GM12878 (cell line): ENCODE results near the gene TRIM13. TPM values are rescaled to one million over a fixed set of nuclear protein-coding genes. Genes with fewer than 3 reads are reported as not detected.
"Not testable (repeated sequence)": the region's sequence is repeated elsewhere in the genome, so short reads cannot be mapped to it uniquely, and the experiment has no call there.

Experiments
- ATAC-seq: fragments of 200-7000 bp; cut with Tn5 transposase; 3 replicates; pipeline ENCODE4 v1.9.1; 2020; ENCODE audit warnings: mild to moderate bottlenecking, moderate library complexity
- BruUV-seq: library from RNA; stranded (reverse); fragments of 400-500 nt; replicated peaks from 2 replicates; lab custom pipeline; 2021; lab: Mats Ljungman, UMichigan
- CTCF ChIA-PET: fragments of 300-600 bp; sonication (Branson Sonifier 250); formaldehyde crosslinking; extraction: SDS; loops from one replicate; lab custom pipeline; 2021; ENCODE audit warnings: inconsistent platforms; lab: Yijun Ruan, JAX
- POLR2A ChIA-PET: fragments of 350-600 bp; formaldehyde crosslinking; extraction: SDS; loops from one replicate; lab custom pipeline; 2021; ENCODE audit warnings: inconsistent platforms; lab: Charles Lee
- RAD21 ChIA-PET: fragments of 300-600 bp; sonication (Branson Sonifier 250); formaldehyde crosslinking; loops from one replicate; lab custom pipeline; 2023; ENCODE audit warnings: antibody characterized with exemption; ENCODE audit not compliant: unreplicated experiment; lab: Charles Lee
- SMC1A ChIA-PET: fragments of 300-600 bp; sonication (Branson Sonifier 250); formaldehyde crosslinking; loops from one replicate; lab custom pipeline; 2023; ENCODE audit not compliant: unreplicated experiment, uncharacterized antibody; lab: Charles Lee
- DNase-seq: peaks from one replicate; pipeline ENCODE4 v3.0.0-alpha.2; 2011; ENCODE audit warnings: low read depth, low spot score
- FAIRE-seq: peaks from 3 replicates; lab custom pipeline; 2011; peaks lifted over from hg19 to GRCh38; lab: Jason Lieb, UNC
- H2AFZ ChIP-seq: 2 replicates; pipeline ENCODE4 v1.6.0; 2011; ENCODE audit warnings: low read depth, low read length, control low read depth; ENCODE audit not compliant: control insufficient read depth
- H3K27ac ChIP-seq: 2 replicates; pipeline ENCODE4 v1.5.1; 2011; ENCODE audit warnings: control low read depth; ENCODE audit not compliant: control insufficient read depth, insufficient read depth
- H3K27me3 ChIP-seq, 2 experiments: replicated peaks in 1 of 2; 2 replicates each; pipeline versions ENCODE4 v1.6.0 to v1.6.1; 2011; ENCODE audit warnings: low read length in 1 of 2; ENCODE audit not compliant: control insufficient read depth in 2 of 2, insufficient read depth in 2 of 2
- H3K36me3 ChIP-seq, 2 experiments: 2 replicates each; pipeline ENCODE4 v1.5.1; 2011; ENCODE audit warnings: low read length in 1 of 2; ENCODE audit not compliant: control insufficient read depth in 2 of 2, insufficient read depth in 2 of 2
- H3K4me1 ChIP-seq: 2 replicates; pipeline ENCODE4 v1.6.1; 2011; ENCODE audit warnings: mild to moderate bottlenecking, low read length, moderate library complexity, mixed read lengths; ENCODE audit not compliant: control insufficient read depth, insufficient read depth
- H3K4me2 ChIP-seq: 2 replicates; pipeline ENCODE4 v1.6.0; 2011; ENCODE audit warnings: control low read depth; ENCODE audit not compliant: control insufficient read depth, insufficient read depth
- H3K4me3 ChIP-seq: fragments of 200-600 bp; sonication (generic); 2 replicates; pipeline ENCODE4 v1.5.1; 2016
- H3K79me2 ChIP-seq: 2 replicates; pipeline ENCODE4 v1.6.0; 2011; ENCODE audit warnings: low read length; ENCODE audit not compliant: control insufficient read depth, insufficient read depth
- H3K9ac ChIP-seq: 2 replicates; pipeline ENCODE4 v1.8.0; 2011; ENCODE audit warnings: low read length, control low read depth, mixed read lengths; ENCODE audit not compliant: control insufficient read depth, insufficient read depth
- H3K9me3 ChIP-seq: replicated peaks from 3 replicates; pipeline ENCODE4 v1.5.1; 2011; ENCODE audit warnings: mild to moderate bottlenecking, low read length; ENCODE audit not compliant: control insufficient read depth, insufficient read depth
- H4K20me1 ChIP-seq: 2 replicates; pipeline ENCODE4 v1.6.0; 2011; ENCODE audit not compliant: control insufficient read depth, insufficient read depth
- E2F4 ChIP-seq: IDR thresholded peaks from 2 replicates; pipeline ENCODE4 v1.6.1; 2012; ENCODE audit warnings: low read depth, low read length, improper control_type of control experiment
- E4F1 ChIP-seq: fragments of 450-650 bp; IDR thresholded peaks from 2 replicates; pipeline ENCODE4 v1.6.1; 2018; ENCODE audit warnings: borderline replicate concordance, mild to moderate bottlenecking; ENCODE audit not compliant: partially characterized antibody
- EP300 ChIP-seq, 2 experiments: fragments of 150-350 bp in 1 of 2; IDR thresholded peaks; 2 replicates each; pipeline ENCODE4 v1.6.1; 2011 to 2012; ENCODE audit warnings: low read depth in 2 of 2, low read length in 2 of 2, borderline replicate concordance in 1 of 2, improper control_type of control experiment in 1 of 2, inconsistent platforms in 1 of 2; ENCODE audit not compliant: control insufficient read depth in 1 of 2
- FOXM1 ChIP-seq: IDR thresholded peaks from 2 replicates; pipeline ENCODE4 v1.6.1; 2012; ENCODE audit warnings: low read depth, mild to moderate bottlenecking, inconsistent platforms, low read length, moderate library complexity
- MAX ChIP-seq: IDR thresholded peaks from 2 replicates; pipeline ENCODE4 v1.6.1; 2012; ENCODE audit warnings: low read depth, low read length, improper control_type of control experiment
- MEF2A ChIP-seq: IDR thresholded peaks from 2 replicates; pipeline ENCODE4 v1.6.1; 2011; ENCODE audit warnings: low read depth, mild to moderate bottlenecking, low read length, moderate library complexity; ENCODE audit not compliant: insufficient read depth
- MTA2 ChIP-seq: fragments of 450-650 bp; IDR thresholded peaks from 2 replicates; pipeline ENCODE4 v1.6.1; 2016; ENCODE audit warnings: low read depth, mild to moderate bottlenecking, moderate library complexity
- NFYA ChIP-seq: IDR thresholded peaks from 2 replicates; pipeline ENCODE4 v1.6.1; 2011; ENCODE audit warnings: low read depth, mild to moderate bottlenecking, low read length, improper control_type of control experiment, borderline replicate concordance
- NR2F1 ChIP-seq: fragments of 450-650 bp; conservative IDR thresholded peaks from 2 replicates; pipeline ENCODE4 v1.6.1; 2017; ENCODE audit warnings: mild to moderate bottlenecking
- RAD51 ChIP-seq: fragments of 450-650 bp; IDR thresholded peaks from 2 replicates; pipeline ENCODE4 v1.6.1; 2016; ENCODE audit warnings: moderate library complexity, mild to moderate bottlenecking, inconsistent platforms
- RCOR1 ChIP-seq: conservative IDR thresholded peaks from 2 replicates; pipeline ENCODE4 v1.6.1; 2012; ENCODE audit warnings: low read depth, low read length, improper control_type of control experiment
- RFX5 ChIP-seq: IDR thresholded peaks from 2 replicates; pipeline ENCODE4 v1.6.1; 2011; ENCODE audit warnings: low read depth, low read length, improper control_type of control experiment
- WGBS: methylation state at CpG from one replicate; pipeline ENCODE4 v1.1.6; 2016; ENCODE audit warnings: low lambda C conversion rate; ENCODE audit not compliant: insufficient replicate concordance, insufficient coverage; ENCODE audit errors: missing lambda C conversion rate; 5-methylcytosine and 5-hydroxymethylcytosine counted together
- in situ Hi-C: fragments of 300-500 bp; cut with MboI; formaldehyde crosslinking; loops from 9 replicates; pipeline ENCODE4 v1.14.3; 2018; ENCODE audit warnings: mixed read lengths
- intact Hi-C: fragments of 100-400 bp; cut with micrococcal nuclease; formaldehyde crosslinking; loops from one replicate; pipeline ENCODE4 v1.14.2; 2022; ENCODE audit not compliant: unreplicated experiment
- polyA plus RNA-seq, 11 experiments: library from polyadenylated mRNA; depleted of rRNA in 4 of 11; unstranded in 6 of 11; stranded (reverse) in 5 of 11; fragments of >200 nt; fragmentation: Nextera tagmentation in 4 of 11; fragmentation: Illumina TruSeq in 1 of 11; extraction: Ambion mirVana in 4 of 11; extraction: Trizol in 1 of 11; gene quantifications; 1 replicate in 1 of 11; 2 replicates in 10 of 11; pipeline versions ENCODE4 v1.2.1 to v1.2.3, GENCODE V29; 2011 to 2016; ENCODE audit warnings: inconsistent platforms in 2 of 11, missing spikeins in 2 of 11, low read depth in 1 of 11
- total RNA-seq, 4 experiments: library from RNA; depleted of rRNA in 3 of 4; stranded (reverse); fragments of >200 nt in 3 of 4; fragmentation: Illumina TruSeq in 1 of 4; extraction: Trizol in 1 of 4; gene quantifications; 2 replicates each; pipeline versions ENCODE4 v1.2.1 to v1.2.3, GENCODE V29; 2013 to 2021

Gene TRIM13
- total and polyA plus RNA-seq, 10 of the 15 experiments (the other 5 are each of a cell fraction or from before 2014, with no cell fraction given), result 15.4 to 33.8 (median 21.0) TPM

GRCh38 chr13:49996951-49997895 is at the start of gene TRIM13 (continued):
- TF ChIP-seq FOXM1 (peak; percentile 59; the same call in 1 of the 2 replicates), E4F1 (no peak), MEF2A (0 out of 2 replicates have a peak, but pooled peaks have one; percentile 5), MTA2 (no peak), NR2F1 (peak; percentile 68), RCOR1 (no peak), NFYA (no peak), MAX (no peak; the same call in 1 of the 2 replicates), RAD51 (no peak), E2F4 (no peak), RFX5 (no peak), EP300 (IDR thresholded peaks at IDR 0.05; ENCODE audit: borderline replicate concordance in 1 of 2, control insufficient read depth in 1 of 2, low read depth in 2 of 2, low read length in 2 of 2) (0 out of 4 replicates have a peak, but pooled peaks of 1 of the 2 experiments have one; percentile 26)

GRCh38 chr13:49948777-49949270 is 48.0 kb upstream of the TRIM13 start:
- 41% methylated on average over 6 of the region's 6 CpGs for WGBS
- CTCF ChIA-PET, H2AFZ ChIP-seq, SMC1A ChIA-PET, FAIRE-seq, RAD21 ChIA-PET, H3K27me3 ChIP-seq, intact Hi-C loops, H3K9ac ChIP-seq, ATAC-seq, H3K9me3 ChIP-seq, H4K20me1 ChIP-seq, POLR2A ChIA-PET, H3K4me1 ChIP-seq, in situ Hi-C loops, DNase-seq, BruUV-seq, H3K4me2 ChIP-seq, H3K36me3 ChIP-seq, H3K79me2 ChIP-seq, H3K4me3 ChIP-seq, H3K27ac ChIP-seq: not testable (repeated sequence)
